Measurements from ENCODE around the gene SLC35A2.

The SLC35A2 gene

DNA sequence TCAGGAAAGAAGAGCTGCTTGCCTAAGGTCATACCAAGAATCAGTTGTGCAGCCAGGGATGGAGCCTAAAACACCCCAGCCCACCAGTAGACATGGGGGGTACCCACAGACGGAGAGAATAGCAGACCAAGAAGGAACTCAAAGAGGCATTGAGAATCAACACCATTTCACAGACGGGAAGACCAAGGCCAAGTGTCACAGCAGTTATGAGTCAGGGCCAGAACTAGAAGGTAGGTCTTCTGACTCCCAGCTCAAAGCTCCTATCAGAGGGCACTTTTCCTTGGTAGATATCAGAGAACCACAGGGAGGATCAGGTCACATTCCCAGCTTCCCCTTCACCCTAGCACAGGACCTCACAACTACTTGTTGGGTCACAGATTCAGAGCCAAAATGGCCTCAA is 31.4 kb upstream of the SLC35A2 start:
- Histone ChIP-seq H3K9me3 (ENCODE audit: severe bottlenecking) (no peaks in the 10 kb centered on the region), H3K27me3 (ENCODE audit: insufficient read depth, poor library complexity, severe bottlenecking) (no peaks in the 10 kb centered on the region), H3K4me3 (ENCODE audit: severe bottlenecking) (no peak overlapping the region), H3K4me1 (ENCODE audit: insufficient read depth, poor library complexity, severe bottlenecking) (no peaks in the 10 kb centered on the region), H3K36me3 (ENCODE audit: low read depth) (peaks cover 7% of the 10 kb centered on the region; the same call in 1 of the 2 replicates), H3K27ac (ENCODE audit: poor library complexity, severe bottlenecking) (no peak overlapping the region)
- TF ChIP-seq, protein P1, sequence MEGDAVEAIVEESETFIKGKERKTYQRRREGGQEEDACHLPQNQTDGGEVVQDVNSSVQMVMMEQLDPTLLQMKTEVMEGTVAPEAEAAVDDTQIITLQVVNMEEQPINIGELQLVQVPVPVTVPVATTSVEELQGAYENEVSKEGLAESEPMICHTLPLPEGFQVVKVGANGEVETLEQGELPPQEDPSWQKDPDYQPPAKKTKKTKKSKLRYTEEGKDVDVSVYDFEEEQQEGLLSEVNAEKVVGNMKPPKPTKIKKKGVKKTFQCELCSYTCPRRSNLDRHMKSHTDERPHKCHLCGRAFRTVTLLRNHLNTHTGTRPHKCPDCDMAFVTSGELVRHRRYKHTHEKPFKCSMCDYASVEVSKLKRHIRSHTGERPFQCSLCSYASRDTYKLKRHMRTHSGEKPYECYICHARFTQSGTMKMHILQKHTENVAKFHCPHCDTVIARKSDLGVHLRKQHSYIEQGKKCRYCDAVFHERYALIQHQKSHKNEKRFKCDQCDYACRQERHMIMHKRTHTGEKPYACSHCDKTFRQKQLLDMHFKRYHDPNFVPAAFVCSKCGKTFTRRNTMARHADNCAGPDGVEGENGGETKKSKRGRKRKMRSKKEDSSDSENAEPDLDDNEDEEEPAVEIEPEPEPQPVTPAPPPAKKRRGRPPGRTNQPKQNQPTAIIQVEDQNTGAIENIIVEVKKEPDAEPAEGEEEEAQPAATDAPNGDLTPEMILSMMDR (IDR thresholded peaks at IDR 0.05; ENCODE audit: poor library complexity, severe bottlenecking), result no peak
- DNase-seq (ENCODE audit: low spot score), result no peak
- no peak for ATAC-seq (ENCODE audit: low read depth)

DNA sequence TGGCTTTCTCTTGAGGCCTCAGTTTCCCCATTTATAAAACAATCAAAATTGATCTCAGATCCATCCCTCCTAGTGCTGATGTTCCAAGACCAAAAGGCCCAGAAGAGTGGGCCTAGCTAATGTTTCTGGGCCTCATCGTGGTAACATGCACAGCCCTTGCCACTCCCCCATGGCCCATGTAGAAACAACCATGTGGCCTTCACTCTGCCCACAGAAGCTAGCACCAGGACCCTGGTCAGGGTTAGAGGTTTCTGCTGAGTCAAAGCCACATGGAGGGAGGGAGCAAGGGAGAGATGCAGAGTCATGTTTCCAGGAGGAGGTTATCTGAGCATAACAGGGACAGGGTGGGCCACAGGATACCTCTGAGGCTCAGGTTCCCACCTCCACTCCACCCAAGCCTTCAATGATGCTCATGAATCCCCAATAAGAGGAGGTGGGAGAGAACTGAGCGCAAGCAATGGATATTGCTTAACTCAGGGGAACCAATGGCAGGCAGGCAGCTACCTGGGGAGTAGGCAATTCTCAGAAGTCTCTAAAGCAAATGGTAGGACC is 29.0 kb upstream of the SLC35A2 start:
- Histone ChIP-seq H3K9me3 (ENCODE audit: severe bottlenecking) (no peaks in the 10 kb centered on the region), H3K27me3 (ENCODE audit: insufficient read depth, poor library complexity, severe bottlenecking) (no peaks in the 10 kb centered on the region), H3K36me3 (ENCODE audit: low read depth) (peaks cover 7% of the 10 kb centered on the region; the same call in 1 of the 2 replicates), H3K27ac (ENCODE audit: poor library complexity, severe bottlenecking) (no peak overlapping the region), H3K4me3 (ENCODE audit: severe bottlenecking) (no peak overlapping the region), H3K4me1 (ENCODE audit: insufficient read depth, poor library complexity, severe bottlenecking) (no peaks in the 10 kb centered on the region)
- TF ChIP-seq, protein P1 (IDR thresholded peaks at IDR 0.05; ENCODE audit: poor library complexity, severe bottlenecking), result no peak
- no peak for DNase-seq (ENCODE audit: low spot score)
- no peak for ATAC-seq (ENCODE audit: low read depth)

DNA sequence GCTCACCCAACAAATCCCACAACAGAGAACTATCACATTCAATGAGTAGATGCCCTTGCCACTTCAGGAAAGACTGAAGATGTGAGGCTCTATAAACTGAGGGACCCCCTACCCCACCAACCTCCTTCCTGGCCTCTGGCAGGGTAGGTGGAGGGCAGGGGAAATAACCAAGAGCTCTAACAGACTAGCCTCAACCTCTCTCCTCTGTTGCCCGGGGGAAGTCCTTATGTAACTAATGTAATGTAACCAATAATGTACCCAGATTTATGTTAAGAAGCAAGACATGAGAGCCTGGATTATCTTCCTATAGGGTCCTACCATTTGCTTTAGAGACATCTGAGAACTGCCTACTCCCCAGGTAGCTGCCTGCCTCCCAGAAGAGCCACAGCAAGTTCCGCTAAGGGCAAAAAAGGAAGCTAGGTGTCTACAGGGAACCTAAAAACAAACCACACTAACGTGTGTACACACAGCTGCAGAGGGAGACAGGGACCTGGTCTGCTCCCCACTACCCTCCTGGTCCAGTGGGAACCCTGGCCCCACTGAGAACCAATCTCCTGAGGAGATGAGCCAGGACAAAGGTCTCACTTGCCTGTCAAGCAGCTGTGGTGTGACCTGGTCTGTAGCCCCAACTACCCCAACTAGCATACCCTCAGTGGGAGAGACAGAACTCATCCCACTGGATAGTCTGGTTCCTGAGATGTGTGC is 28.2 kb upstream of the SLC35A2 start:
- H3K27ac ChIP-seq (ENCODE audit: poor library complexity, severe bottlenecking), result no peak overlapping the region
- peaks cover 7% of the 10 kb centered on the region; the same call in 1 of the 2 replicates for H3K36me3 ChIP-seq (ENCODE audit: low read depth)
- ATAC-seq (ENCODE audit: low read depth) (no peak), DNase-seq (ENCODE audit: low spot score) (no peak)
- TF ChIP-seq, protein P1 (IDR thresholded peaks at IDR 0.05; ENCODE audit: poor library complexity, severe bottlenecking), result no peak
- no peaks in the 10 kb centered on the region for H3K4me1 ChIP-seq (ENCODE audit: insufficient read depth, poor library complexity, severe bottlenecking)
- H3K4me3 ChIP-seq (ENCODE audit: severe bottlenecking), result no peak overlapping the region
- no peaks in the 10 kb centered on the region for H3K9me3 ChIP-seq (ENCODE audit: severe bottlenecking)
- H3K27me3 ChIP-seq (ENCODE audit: insufficient read depth, poor library complexity, severe bottlenecking), result no peaks in the 10 kb centered on the region

DNA sequence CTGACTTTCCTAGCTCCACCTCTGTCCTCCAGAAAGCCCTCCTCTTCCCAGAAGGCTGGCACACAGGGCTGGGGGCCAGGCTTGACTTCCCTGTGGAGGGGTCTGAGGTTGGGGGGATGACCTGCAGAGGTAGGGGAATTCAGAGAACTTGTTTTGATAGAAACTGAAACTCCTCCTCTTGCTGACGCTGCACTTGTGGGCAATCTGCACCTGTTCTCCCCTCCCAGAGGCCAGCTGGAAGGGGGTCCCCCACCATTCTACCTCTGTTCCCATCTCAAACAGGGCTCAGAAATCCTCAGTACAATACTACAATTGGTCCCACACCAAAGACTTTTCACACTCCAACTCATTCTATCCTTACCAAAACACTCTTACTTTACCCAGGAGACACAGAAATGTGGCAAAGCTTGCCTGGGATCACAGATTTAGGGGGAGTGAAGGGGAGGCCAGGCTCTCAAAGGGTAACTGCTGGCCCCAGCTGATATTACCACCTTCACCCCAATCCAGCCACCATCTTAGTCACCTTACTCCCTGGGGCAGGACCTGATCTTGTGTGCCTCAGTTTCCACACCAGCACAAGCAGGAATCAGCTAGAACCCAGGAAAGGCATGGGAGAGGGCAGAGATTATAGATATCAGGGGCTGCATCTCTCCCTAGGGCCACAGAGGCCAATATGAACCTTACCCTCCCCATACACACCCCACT is 27.4 kb upstream of the SLC35A2 start:
- H3K4me1 ChIP-seq (ENCODE audit: insufficient read depth, poor library complexity, severe bottlenecking), result no peaks in the 10 kb centered on the region
- DNase-seq (ENCODE audit: low spot score), result no peak
- TF ChIP-seq, protein P1 (IDR thresholded peaks at IDR 0.05; ENCODE audit: poor library complexity, severe bottlenecking), result no peak
- H3K4me3 ChIP-seq (ENCODE audit: severe bottlenecking), result no peak overlapping the region
- H3K27me3 ChIP-seq (ENCODE audit: insufficient read depth, poor library complexity, severe bottlenecking), result no peaks in the 10 kb centered on the region
- no peaks in the 10 kb centered on the region for H3K9me3 ChIP-seq (ENCODE audit: severe bottlenecking)
- no peak for ATAC-seq (ENCODE audit: low read depth)
- H3K27ac ChIP-seq (ENCODE audit: poor library complexity, severe bottlenecking), result no peak overlapping the region
- H3K36me3 ChIP-seq (ENCODE audit: low read depth), result peaks cover 7% of the 10 kb centered on the region; the same call in 1 of the 2 replicates
